Neuronal stem cell (in vitro differentiated cells): ENCODE results near the gene AGPS.
"Not testable (repeated sequence)": the region's sequence is repeated elsewhere in the genome, so short reads cannot be mapped to it uniquely, and the experiment has no call there.

ENCODE experiments used
- DNase-seq: peaks from one replicate; pipeline ENCODE4 v3.0.0-alpha.2; 2013; ENCODE audit warnings: low spot score
- H2AFZ ChIP-seq: one replicate; pipeline ENCODE4 v1.6.1; 2013; ENCODE audit warnings: mild to moderate bottlenecking, low read length, inconsistent platforms
- H2AK5ac ChIP-seq: 2 replicates; pipeline ENCODE4 v1.6.1; 2013; ENCODE audit warnings: low read depth, mild to moderate bottlenecking, inconsistent platforms, low read length, moderate library complexity, mixed read lengths
- H2BK120ac ChIP-seq: 2 replicates; pipeline ENCODE4 v1.6.1; 2013; ENCODE audit warnings: low read depth, mild to moderate bottlenecking, inconsistent platforms, low read length, moderate library complexity, mixed read lengths
- H2BK12ac ChIP-seq: one replicate; pipeline ENCODE4 v1.6.1; 2013; ENCODE audit warnings: low read length, inconsistent platforms
- H2BK15ac ChIP-seq: 2 replicates; pipeline ENCODE4 v1.6.1; 2013; ENCODE audit warnings: mild to moderate bottlenecking, low read length, inconsistent platforms, mixed read lengths
- H2BK5ac ChIP-seq: one replicate; pipeline ENCODE4 v1.6.1; 2013; ENCODE audit warnings: inconsistent platforms, mild to moderate bottlenecking, low read length, moderate library complexity
- H3K14ac ChIP-seq: one replicate; pipeline ENCODE4 v1.6.1; 2013; ENCODE audit warnings: low read length, inconsistent platforms
- H3K18ac ChIP-seq: 2 replicates; pipeline ENCODE4 v1.6.1; 2013; ENCODE audit warnings: low read length, inconsistent platforms
- H3K23ac ChIP-seq: 2 replicates; pipeline ENCODE4 v1.6.1; 2013; ENCODE audit warnings: low read depth, mild to moderate bottlenecking, mixed read lengths, low read length, inconsistent platforms; ENCODE audit not compliant: poor library complexity
- H3K27ac ChIP-seq: replicated peaks from 3 replicates; pipeline ENCODE4 v1.5.1; 2013; ENCODE audit warnings: low read length, inconsistent platforms
- H3K27me3 ChIP-seq, 3 experiments: 2 replicates each; pipeline ENCODE4 v1.6.1; 2013; ENCODE audit warnings: low read length in 3 of 3, mild to moderate bottlenecking in 2 of 3, inconsistent platforms in 1 of 3, low read depth in 1 of 3, mixed read lengths in 1 of 3, moderate library complexity in 1 of 3; ENCODE audit not compliant: control insufficient read depth in 3 of 3, insufficient read depth in 3 of 3
- H3K36me3 ChIP-seq, 2 donors: replicated peaks in 1 of 2; 2 replicates each; pipeline ENCODE4 v1.6.1; 2013; ENCODE audit warnings: low read length in 2 of 2; ENCODE audit not compliant: control insufficient read depth in 2 of 2, insufficient read depth in 2 of 2
- H3K4ac ChIP-seq: 2 replicates; pipeline ENCODE4 v1.6.1; 2013; ENCODE audit warnings: inconsistent platforms, mild to moderate bottlenecking, low read length, moderate library complexity
- H3K4me1 ChIP-seq, 2 donors: 1 replicate in 1 of 2; 2 replicates in 1 of 2; pipeline ENCODE4 v1.6.1; 2013; ENCODE audit warnings: low read length in 2 of 2, low read depth in 1 of 2; ENCODE audit not compliant: control insufficient read depth in 2 of 2, insufficient read depth in 1 of 2
- H3K4me2 ChIP-seq: one replicate; pipeline ENCODE4 v1.6.1; 2013; ENCODE audit warnings: mild to moderate bottlenecking, low read length, inconsistent platforms; ENCODE audit not compliant: insufficient read depth, poor library complexity, severe bottlenecking
- H3K4me3 ChIP-seq, 2 donors: 2 replicates each; pipeline ENCODE4 v1.5.1; 2013; ENCODE audit warnings: low read length in 2 of 2, mild to moderate bottlenecking in 2 of 2, inconsistent platforms in 1 of 2, moderate library complexity in 1 of 2
- H3K79me1 ChIP-seq: one replicate; pipeline ENCODE4 v1.6.1; 2013; ENCODE audit warnings: low read depth, mild to moderate bottlenecking, inconsistent platforms, low read length, moderate library complexity
- H3K9ac ChIP-seq: one replicate; pipeline ENCODE4 v1.6.1; 2013; ENCODE audit warnings: mild to moderate bottlenecking, low read depth, low read length, inconsistent platforms; ENCODE audit not compliant: poor library complexity
- H3K9me3 ChIP-seq, 2 donors: replicated peaks in 1 of 2; 2 replicates each; pipeline versions ENCODE3 to v1.6.1; 2013; ENCODE audit warnings: low read length in 2 of 2, mild to moderate bottlenecking in 2 of 2, inconsistent platforms in 1 of 2, low read depth in 1 of 2, mixed read lengths in 1 of 2, moderate library complexity in 1 of 2; ENCODE audit not compliant: control insufficient read depth in 2 of 2, insufficient read depth in 1 of 2
- H4K8ac ChIP-seq: one replicate; pipeline ENCODE4 v1.6.1; 2013; ENCODE audit warnings: low read depth, mild to moderate bottlenecking, inconsistent platforms, low read length, moderate library complexity
- H4K91ac ChIP-seq: one replicate; pipeline ENCODE4 v1.6.1; 2013; ENCODE audit warnings: low read length, low read depth, mild to moderate bottlenecking, inconsistent platforms; ENCODE audit not compliant: poor library complexity
- WGBS, 2 donors: extraction: QIAGEN DNeasy Blood & Tissue Kit; methylation state at CpG; one replicate each; pipeline ENCODE4 v1.1.7; 2013; ENCODE audit warnings: missing lambda C conversion rate in 2 of 2, mixed read lengths in 1 of 2; ENCODE audit not compliant: insufficient read length in 2 of 2, insufficient replicate concordance in 1 of 2; ENCODE audit errors: extremely low coverage in 2 of 2; 5-methylcytosine and 5-hydroxymethylcytosine counted together

AGPS gene

DNA sequence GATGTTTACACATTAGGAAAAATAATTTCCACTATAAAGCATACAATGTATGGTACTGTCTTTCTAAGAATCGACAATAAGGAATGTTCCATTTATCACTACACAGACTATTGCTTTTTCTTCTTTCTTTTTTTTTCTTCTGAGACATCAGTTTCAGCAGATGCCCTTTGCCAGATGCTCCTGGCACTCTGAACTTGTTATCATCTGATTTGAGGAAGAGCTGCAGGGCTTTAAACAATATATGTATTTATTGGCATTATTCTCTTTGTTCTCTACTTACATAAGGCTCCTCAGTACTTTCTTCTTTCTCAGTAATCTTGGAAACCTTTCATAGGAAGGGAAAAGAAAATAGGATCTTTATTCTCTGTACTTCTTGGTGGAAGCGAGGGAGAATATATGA lies 45.0 kb upstream of the AGPS start:
- no peak overlapping the region for H3K14ac ChIP-seq
- H3K4me1 ChIP-seq, result peaks cover 7 to 8% of the 10 kb centered on the region in 2 donors
- no peak for DNase-seq
- no peak overlapping the region for H3K23ac ChIP-seq
- peaks cover 0 to 1% of the 10 kb centered on the region in 2 donors for H3K36me3 ChIP-seq
- H3K4ac ChIP-seq, result no peak overlapping the region
- no peak overlapping the region for H3K4me2 ChIP-seq
- no peak overlapping the region for H3K4me3 ChIP-seq
- H3K9ac ChIP-seq, result no peak overlapping the region
- no peak overlapping the region for H2BK12ac ChIP-seq
- peaks cover 0 to 3% of the 10 kb centered on the region in 2 donors for H3K9me3 ChIP-seq
- H3K79me1 ChIP-seq, result no peaks in the 10 kb centered on the region
- no peak overlapping the region for H2BK120ac ChIP-seq
- H4K91ac ChIP-seq, result no peak overlapping the region
- no peak overlapping the region for H2BK5ac ChIP-seq
- H2AK5ac ChIP-seq, result no peak overlapping the region
- no peak overlapping the region for H2AFZ ChIP-seq
- H4K8ac ChIP-seq, result no peak overlapping the region
- no peak overlapping the region for H2BK15ac ChIP-seq
- no CpG with 5 or more reads among the region's 2 CpGs for WGBS, 2 donors
- H3K27me3 ChIP-seq, result no peaks in the 10 kb centered on the region
- H3K18ac ChIP-seq, result no peak overlapping the region
- no peak overlapping the region for H3K27ac ChIP-seq

- no peak overlapping the region for H2AK5ac ChIP-seq
- H2AFZ ChIP-seq, result no peak overlapping the region
- H3K4me3 ChIP-seq, result no peak overlapping the region
- H3K4ac ChIP-seq, result no peak overlapping the region
- no CpG with 5 or more reads among the region's 7 CpGs for WGBS, 2 donors
- no peak overlapping the region for H3K27ac ChIP-seq
- peaks cover 0 to 3% of the 10 kb centered on the region in 2 donors for H3K9me3 ChIP-seq
- no peaks in the 10 kb centered on the region for H3K27me3 ChIP-seq
- H4K8ac ChIP-seq, result no peak overlapping the region
- no peak overlapping the region for H3K14ac ChIP-seq
- no peak overlapping the region for H4K91ac ChIP-seq
- no peak overlapping the region for H3K4me2 ChIP-seq
- no peak for DNase-seq
- no peak overlapping the region for H2BK5ac ChIP-seq
- H2BK15ac ChIP-seq, result no peak overlapping the region
- H3K9ac ChIP-seq, result no peak overlapping the region
- peaks cover 7 to 8% of the 10 kb centered on the region in 2 donors for H3K4me1 ChIP-seq
- no peaks in the 10 kb centered on the region for H3K79me1 ChIP-seq
- H3K23ac ChIP-seq, result no peak overlapping the region
- no peak overlapping the region for H2BK12ac ChIP-seq
- H3K18ac ChIP-seq, result no peak overlapping the region
- H3K36me3 ChIP-seq, result peaks cover 0 to 1% of the 10 kb centered on the region in 2 donors
- no peak overlapping the region for H2BK120ac ChIP-seq
Observed at GRCh38 chr2:177348118-177348654, 44.4 kb upstream of the AGPS start.

DNA sequence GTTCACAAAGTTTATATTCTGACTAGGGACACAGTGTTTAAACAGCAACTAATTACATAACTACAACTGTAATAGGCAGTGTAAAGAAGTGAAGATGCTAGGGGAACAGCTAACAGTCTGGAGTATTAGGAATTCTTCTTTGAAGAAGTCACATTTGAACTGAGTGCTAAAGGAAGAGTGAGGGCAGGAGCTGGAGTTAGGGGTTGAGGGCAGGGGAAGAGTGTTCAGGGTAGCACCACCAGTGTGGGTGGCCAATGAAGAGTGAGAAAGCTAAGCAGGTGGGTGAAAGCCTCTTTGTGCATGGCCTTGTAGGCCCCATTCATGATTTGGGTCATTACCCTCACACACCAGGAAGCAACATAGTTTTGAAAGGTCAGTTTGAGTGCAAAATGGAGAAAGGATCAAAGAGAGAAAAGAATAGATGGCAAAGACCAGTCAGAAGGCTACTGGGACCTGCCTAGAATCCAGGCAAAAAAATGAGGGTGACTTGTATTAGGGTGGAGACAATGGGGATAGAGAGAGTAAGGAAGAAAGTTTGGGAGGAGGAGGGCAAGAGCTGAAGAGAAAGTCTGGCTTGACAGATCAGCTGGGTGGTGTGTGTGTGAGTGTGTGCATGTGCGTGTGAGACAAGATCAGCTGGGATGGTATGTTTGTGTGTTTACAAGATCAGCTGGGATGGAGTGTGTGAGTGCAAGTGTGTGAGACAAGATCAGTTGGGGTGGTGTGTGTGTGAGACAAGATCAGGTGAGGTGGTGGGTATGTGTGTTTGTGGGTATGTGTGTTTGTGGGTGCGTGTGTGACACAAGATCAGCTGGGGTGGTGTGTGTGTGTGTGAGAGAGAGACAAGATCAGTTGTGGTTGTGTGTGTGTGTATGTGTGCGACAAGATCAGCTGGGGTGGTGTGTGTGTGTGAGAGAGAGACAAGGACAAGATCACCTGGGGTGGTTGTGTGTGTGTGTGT lies 43.6 kb upstream of the AGPS start:
- no peaks in the 10 kb centered on the region for H3K27me3 ChIP-seq
- H3K9ac ChIP-seq, result no peak overlapping the region
- H3K36me3 ChIP-seq, result peaks cover 0 to 1% of the 10 kb centered on the region in 2 donors
- no peak overlapping the region for H4K8ac ChIP-seq
- peaks cover 0 to 3% of the 10 kb centered on the region in 2 donors for H3K9me3 ChIP-seq
- no peak for DNase-seq
- H2BK15ac ChIP-seq, result no peak overlapping the region
- no peak overlapping the region for H2BK12ac ChIP-seq
- H2AK5ac ChIP-seq, result no peak overlapping the region
- H2AFZ ChIP-seq, result no peak overlapping the region
- peaks cover 7 to 8% of the 10 kb centered on the region in 2 donors for H3K4me1 ChIP-seq
- no peak overlapping the region for H2BK5ac ChIP-seq
- H3K18ac ChIP-seq, result no peak overlapping the region
- H3K4ac ChIP-seq, result no peak overlapping the region
- H3K27ac ChIP-seq, result no peak overlapping the region
- no peak overlapping the region for H4K91ac ChIP-seq
- H3K14ac ChIP-seq, result no peak overlapping the region
- no peak overlapping the region for H3K4me2 ChIP-seq
- H3K23ac ChIP-seq, result peak overlapping the region; percentile 0
- peak overlapping the region in 1 of 2 donors; percentile 55 for H3K4me3 ChIP-seq
- H3K79me1 ChIP-seq, result no peaks in the 10 kb centered on the region
- WGBS, 2 donors, result 100% methylated on average over 1 of the region's 3 CpGs; no CpG with 5 or more reads in 1 of the 2 donors
- no peak overlapping the region for H2BK120ac ChIP-seq

- H3K4me2 ChIP-seq, H3K36me3 ChIP-seq, H2BK5ac ChIP-seq, H2BK12ac ChIP-seq, H3K4me1 ChIP-seq, H3K9me3 ChIP-seq, H2BK15ac ChIP-seq, H2BK120ac ChIP-seq, H3K27me3 ChIP-seq, H3K27ac ChIP-seq, DNase-seq, H3K4me3 ChIP-seq, H3K4ac ChIP-seq, H3K18ac ChIP-seq, H3K23ac ChIP-seq, H4K91ac ChIP-seq, H3K9ac ChIP-seq, H3K79me1 ChIP-seq, H2AFZ ChIP-seq, H2AK5ac ChIP-seq: not testable (repeated sequence)
- Histone ChIP-seq H4K8ac (peak overlapping the region; percentile 65), H3K14ac (peak overlapping the region; percentile 56)
- WGBS, 2 donors, result no CpG with 5 or more reads among the region's 1 CpG
Observed at GRCh38 chr2:177350624-177351023, 41.9 kb upstream of the AGPS start.
